GM18858 (cell line): ENCODE data around the gene GK.
"Not testable (repeated sequence)": the region's sequence is repeated elsewhere in the genome, so short reads cannot be mapped to it uniquely, and the experiment has no call there.

Experiments
- ATAC-seq: cut with Tn5 transposase; IDR thresholded peaks from one replicate; pipeline ENCODE4 v1.9.1; 2021; ENCODE audit not compliant: unreplicated experiment

GK gene

GRCh38 chrX:30652527-30653414 is 452 bp upstream of the GK start:
- ATAC-seq, result peak; percentile 81

DNA sequence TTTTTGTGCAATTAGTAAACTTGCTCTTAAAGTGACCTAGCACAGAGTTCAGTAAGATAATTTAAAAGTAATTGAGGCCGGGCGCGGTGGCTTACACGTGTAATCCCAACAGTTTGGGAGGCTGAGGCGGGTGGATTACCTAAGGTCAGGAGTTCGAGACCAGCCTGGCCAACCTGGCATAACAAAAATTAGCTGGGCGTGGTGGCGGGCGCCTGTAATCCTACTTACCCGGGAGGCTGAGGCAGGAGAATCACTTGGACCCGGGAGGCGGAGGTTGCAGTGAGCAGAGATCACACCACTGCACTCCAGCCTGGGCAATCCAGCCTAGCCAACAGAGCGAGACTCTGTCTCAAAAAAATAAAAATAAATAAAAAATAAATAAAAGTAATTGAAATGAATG is 1.2 kb downstream of the GK start:
- ATAC-seq, result not testable (repeated sequence)

DNA sequence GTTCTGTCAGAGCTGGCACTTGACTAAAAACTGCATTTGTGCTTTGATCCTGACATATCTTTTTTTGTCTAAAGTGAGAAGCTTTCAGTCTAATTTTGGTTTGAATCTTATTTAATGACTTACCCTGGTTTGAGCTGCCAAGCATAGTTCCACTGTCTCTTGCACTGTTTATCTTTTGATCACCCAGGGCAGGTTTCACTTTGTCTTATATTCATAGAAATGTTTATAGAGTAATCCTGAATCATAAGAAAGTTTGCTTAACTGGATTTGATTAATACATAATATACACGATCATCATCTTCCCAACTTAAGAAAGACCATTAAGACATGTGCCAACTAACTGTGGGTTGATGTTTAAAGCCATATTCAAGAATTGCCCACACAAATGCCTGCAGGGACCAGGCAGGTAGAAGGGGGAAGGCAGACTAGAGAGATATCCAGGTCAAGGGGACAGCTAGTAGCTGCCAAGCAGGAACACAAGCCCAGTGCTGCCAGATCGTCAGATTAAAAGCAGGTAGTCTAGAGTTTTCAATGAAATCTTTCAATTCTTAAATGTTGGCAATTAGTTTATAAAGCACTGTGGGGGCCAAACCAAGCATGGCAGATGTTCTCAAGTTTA is 1.9 kb downstream of the GK start:
- no peak for ATAC-seq

- no peak for ATAC-seq
These were observed 2.8 kb downstream of the GK start for GRCh38 chrX:30655991-30656390.

DNA sequence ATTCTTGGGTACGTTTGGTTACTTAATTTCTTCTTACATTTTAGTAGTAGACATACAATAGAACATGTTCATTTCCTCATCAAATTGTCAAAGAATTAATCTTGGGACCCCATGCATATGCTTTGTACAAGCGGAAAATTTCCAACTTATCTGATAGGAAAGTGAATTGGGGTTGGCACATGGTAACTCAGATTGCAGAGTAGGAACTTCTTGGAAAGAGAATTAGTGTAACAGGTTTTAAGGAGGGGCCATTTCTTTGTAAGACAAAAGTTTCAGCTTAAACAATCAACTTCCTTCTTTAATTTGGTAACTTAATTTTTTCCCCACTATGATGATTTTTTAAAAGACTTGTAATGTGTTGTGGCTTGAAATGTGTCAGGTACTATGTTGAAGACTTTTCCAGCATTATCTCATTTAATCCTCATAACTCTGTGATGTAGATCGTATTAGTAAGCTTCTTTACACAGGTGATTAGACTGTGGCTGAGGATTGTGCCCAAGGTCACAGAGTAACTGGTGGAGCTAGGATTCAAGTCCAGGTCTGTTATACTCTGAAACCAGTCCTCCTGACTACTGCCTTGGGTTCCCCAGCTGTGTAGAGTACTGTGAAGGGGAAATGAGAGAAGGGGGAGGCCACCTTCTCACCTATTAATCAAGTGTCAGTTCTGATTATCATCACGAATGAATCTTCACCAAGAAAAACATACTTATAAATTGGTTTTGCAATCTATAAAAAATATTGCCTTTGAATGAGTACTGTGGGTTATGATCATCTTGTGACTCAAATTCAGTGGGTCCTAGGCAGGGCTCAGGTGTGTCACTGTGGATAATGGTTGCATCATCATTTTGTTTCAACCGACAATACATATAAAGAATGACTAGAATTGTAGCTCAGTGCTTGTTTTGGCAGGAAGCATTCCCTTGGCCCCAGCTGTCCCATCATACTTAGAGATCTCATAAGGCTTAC is 4.3 kb downstream of the GK start:
- no peak for ATAC-seq

GRCh38 chrX:30659421-30659820 is 6.2 kb downstream of the GK start:
- peak; percentile 45 for ATAC-seq

DNA sequence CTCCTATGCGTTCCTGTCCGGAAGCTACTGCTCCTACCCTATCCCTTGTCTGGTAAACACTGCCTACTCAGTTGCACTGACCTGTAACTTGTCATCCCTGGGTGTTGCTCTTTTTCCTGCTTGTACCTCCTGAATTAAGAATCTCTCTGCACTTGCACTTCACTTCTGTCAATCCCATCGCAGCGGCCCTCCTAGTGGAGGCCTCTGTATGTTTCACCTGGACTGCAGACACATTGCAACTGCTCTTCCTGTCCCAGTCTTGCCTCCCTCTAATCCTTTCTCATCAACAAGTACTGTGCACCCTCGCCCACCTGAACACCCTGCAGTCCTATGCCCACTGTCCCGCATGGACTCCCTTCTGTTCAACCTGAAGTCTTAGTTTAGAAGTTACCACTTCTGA is 8.0 kb downstream of the GK start:
- ATAC-seq, result no peak

DNA sequence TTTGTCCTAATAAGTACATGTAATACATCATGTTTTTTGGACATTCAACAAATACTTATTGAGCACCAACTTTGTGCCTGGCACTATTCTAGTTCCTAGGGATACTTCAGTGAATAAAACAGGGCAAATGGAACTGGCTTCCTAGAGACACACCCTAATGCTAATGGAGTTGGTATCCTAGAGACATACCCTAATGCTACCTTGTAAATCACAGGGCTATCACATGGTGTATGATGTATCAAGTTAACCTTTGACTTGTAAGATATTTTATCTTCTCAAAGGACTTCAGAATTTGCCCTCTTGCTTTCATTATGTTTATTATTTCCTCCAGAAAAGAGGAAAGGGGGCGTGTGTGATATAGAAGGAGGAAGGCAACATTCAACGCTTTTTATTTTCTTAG is 10.1 kb downstream of the GK start:
- no peak for ATAC-seq

DNA sequence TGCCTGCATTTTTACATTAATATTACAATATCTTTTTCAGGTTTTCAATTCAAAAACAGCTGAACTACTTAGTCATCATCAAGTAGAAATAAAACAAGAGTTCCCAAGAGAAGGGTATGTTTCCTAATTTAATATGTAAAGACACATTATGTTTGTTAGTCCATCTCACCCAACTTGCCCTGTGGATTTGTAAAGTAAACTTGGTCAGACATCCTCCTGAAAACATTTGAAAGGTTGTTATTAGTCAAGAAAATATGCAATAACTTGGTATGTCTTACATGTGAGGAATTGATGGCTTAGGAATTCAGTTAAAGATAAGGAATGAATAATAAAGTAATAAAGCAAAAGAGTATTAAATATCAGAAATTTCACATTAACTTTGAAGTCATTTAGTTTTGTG is 12.2 kb downstream of the GK start:
- ATAC-seq, result no peak

DNA sequence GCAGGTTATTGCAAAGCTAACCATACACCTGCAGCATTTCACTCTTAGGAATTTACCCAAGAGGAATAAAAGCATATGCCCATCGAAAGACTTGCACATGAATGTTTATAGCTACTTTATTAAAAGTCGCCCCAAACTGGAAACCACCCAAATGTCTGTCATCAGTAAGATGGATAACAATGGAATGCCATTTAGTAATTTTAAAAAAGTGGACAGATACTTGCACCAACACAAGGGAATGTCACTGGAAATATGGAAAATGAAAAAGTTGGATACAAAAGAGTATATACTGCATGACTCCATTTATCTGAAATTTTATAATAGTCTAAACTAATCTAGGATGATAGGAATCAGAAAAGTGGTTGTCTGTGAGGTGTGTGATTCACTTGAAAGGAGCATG is 12.9 kb downstream of the GK start:
- ATAC-seq, result no peak

DNA sequence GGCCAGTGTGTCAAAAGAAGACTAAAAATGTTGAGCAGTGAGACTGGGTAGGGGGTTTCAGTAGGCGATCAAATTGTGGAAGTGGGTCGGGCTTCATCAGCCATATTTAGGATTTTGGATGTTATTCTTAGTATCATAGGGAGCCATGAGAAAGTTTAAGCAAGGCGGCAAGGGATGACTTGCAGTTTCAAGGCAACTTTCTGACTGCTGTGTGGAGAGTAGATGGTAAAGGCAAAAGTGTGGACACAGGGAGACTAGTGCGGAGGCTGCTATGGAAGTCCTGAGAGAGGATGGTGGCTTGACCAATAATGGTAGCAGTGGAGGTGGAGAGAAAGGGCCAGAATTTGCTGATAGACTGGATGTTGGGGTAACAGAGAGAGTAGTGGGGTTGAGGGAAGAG is 15.4 kb downstream of the GK start:
- ATAC-seq, result no peak

- not testable (repeated sequence) for ATAC-seq
These were observed 18.0 kb downstream of the GK start for GRCh38 chrX:30671189-30671588.

DNA sequence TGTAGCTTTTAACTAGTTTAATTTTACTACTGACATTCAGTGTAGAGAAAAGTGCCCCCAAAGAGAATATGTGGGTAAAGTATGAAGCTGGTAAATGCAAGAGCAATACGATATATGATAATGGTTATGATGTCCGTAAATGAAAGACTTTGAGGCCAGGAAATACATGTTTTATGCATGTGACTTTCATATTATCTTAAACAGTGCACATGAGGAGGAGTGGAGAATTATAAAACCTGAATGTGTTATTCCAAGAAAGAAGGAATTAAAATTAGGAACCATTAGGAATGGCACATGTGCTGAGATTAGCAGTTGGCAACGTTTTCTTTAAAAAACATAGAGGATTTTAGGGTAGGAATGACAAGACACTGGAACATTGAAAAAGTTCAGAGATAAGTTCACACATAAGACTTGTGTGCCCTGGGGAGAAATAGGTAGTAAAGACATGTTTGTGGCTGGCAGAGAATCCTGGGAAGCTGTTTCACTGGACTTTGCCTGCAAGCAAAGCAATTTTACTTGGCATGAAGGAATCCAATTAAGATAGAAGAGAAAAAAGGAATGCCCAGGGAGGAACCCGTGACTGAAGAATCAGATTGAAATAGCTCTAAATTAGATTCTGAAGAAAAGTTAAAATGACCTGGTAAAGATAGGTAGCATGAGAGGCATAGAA is 20.0 kb downstream of the GK start:
- ATAC-seq, result no peak

DNA sequence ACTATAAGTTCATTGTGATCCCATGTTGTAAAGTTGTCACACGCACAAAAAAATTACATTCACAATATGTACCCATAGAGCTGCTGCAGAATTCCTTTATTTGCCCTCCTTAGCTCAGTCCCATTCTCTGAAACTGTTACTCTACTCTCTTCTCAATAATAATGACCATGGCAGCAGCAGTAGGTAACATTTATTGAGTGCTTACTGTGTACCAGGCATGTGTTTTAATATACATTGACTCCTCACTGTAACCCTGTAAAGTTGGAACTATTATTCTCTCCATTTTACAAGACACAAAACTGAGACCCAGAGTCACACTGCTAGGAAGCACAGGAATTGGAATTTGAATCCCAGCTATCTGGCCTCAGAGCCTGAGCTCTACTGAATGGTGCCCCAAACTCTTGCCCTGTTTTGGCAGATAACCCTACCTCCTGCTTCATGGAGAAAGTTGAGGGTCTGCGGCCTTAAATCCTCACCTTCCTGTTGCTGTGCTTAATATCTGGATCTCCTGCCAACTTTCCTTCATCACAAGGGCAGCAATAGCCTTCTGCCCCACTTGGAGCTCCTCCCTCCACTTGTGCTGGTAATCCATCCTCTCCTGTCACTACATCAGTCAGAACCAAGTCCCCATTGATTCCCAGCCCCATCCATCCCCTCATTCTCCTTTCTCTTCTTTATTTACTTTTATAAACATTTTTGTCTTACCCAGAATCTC is 20.8 kb downstream of the GK start:
- ATAC-seq, result no peak

DNA sequence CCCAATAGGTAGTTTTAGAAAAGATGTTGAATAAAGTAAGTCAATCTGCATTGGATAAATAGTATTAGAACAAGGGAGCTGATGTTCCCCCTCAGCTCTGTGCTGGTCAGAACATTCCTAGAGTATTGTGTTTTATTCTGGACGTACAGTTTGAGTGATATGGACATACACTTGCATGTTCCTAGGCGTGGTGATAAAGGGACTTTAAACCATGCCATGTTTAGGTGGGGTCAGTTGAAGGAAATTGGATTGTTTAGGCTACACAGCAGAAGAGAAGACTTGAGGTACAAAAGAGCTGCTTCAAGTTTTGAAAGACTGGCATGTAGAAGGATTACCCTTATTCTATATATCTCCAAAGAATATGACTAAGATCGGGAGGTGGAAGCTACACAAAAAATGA is 21.6 kb downstream of the GK start:
- ATAC-seq, result no peak

DNA sequence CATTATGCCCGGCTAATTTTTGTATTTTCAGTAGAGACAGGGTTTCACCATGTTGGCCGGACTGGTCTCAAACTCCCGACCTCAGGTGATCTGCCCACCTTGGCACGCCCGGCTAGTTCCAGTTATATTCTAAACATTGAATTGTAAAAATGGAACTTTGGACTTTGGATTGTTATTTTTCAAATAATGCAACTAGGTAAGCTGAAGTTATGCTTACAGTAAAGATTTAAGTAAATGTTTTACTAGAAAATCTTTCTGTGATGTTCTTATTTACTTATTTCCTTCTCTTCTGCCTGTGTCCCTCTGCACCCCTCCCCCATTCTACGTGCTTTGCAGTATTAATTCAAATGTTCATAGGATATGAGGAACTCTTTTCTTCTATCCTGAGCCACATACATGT is 26.1 kb downstream of the GK start:
- ATAC-seq, result no peak

- no peak for ATAC-seq
These were observed 27.4 kb downstream of the GK start for GRCh38 chrX:30680618-30681017.

DNA sequence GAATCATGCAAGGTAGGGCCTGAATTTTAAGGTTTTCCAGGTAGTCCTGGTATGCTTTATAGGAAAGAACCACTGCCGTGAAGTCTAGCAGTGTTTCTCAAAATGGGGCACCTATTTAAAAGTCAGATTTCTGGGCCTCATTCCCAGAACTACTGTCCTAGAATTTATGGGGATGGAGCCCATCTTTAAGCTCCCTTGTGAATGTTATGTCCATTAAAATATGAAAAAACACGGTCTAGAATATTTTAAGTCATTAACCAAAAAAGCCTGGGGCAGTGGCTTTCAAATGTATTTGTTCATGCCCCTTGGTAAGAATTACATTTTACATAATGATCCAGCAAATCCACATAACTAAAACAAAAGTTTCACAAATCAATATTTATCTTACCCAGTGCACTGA is 35.4 kb downstream of the GK start:
- no peak for ATAC-seq

GRCh38 chrX:30689116-30689515 is 35.9 kb downstream of the GK start:
- no peak for ATAC-seq

DNA sequence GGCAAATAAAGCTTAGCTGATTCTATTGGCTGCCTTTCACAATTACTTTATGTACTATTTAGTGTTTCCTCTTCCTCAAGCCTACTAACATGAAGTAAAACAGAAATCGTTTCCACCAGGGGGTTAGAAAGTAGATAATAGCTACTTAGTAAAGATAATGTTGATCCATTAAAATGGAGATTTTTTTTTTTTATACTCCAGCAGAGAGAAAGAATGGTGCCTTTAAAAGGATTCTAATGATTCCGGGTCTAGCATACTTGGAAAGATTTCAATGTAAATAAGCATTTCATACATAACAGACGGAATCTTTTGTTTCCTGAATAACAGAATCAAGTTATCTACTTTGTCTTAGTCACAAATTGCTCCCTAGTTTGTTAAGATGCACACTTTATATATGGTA is 37.1 kb downstream of the GK start:
- no peak for ATAC-seq
